ENCODE data around the gene MAN2B2. TPM values are rescaled to one million over a fixed set of nuclear protein-coding genes. Genes with fewer than 3 reads are reported as not detected.

MAN2B2 gene
- total and polyA plus RNA-seq, 7 experiments from 2014 or later = 10.5 to 56.2 (median 32.3) TPM

DNA sequence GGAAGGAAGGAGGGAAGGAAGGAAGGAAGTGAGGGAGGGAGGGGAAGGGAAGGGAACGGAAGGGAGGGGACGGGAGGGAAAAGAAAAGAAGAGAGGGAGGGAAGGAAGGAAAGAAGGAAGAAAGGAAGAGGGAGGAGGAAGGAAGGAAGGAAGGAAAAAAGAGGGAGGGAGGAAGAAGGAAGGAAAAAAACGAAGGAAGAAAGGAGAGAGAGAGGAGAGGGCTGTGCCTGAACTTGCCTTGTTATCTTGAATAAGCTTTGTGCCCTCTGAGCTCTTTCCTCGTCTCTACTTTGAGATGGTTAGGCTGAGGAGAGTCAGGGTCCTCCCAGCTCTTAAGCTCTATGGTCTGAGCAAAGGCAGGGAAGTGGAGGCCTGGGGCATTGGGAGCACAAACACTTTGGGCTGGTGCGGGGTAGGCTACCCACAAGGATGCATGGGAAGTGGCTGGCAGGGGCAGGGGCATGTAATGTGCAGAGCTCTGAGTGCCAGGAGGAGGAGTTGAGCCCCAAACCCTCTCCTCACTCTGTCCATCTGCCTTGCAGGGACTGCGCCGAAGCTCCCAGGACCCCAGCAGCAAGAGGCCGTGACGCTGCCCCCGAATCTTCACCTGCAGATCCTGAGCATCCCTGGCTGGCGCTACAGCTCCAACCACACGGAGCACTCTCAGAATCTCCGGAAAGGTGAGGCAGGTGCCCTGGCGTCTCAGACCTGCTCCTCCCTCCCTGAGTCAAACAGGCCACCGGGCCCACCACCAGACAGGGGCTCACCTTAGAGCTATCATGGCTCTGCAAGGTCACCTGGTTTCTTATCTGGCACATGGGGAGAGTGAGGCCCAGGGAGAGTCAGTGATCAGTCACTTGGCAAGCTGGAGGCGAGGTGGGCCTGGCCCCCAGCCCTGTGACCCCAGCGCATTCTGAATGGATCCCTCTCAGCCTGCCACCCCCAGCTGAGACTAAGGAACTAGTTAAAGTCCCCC lies 39.0 kb downstream of the MAN2B2 start:
- CTCF ChIA-PET = no interaction called here

DNA sequence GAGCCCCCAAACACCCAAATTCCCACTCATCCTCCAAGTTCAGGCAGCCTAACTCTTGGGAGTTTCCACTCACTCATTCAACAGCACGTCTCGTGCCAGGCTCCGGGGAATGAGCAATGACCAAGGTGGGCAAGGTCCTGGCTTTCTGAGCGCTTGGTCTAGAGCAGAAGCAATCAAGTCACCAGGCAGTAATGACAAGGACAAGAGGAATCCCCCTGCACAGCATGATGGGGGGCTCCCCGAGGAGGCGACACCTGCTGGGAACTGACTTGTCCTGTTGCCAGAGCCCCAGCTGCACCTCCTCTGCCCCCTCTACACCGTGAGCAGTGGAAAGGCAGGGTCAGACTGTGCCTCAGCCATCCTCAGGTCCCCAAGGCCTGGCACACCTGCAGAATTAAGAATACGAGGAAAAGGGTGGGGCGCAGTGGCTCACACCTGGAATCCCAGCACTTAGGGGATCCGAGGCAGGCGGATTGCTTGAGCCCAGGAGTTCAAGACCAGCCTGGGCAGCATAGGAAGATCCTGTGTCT lies 39.8 kb downstream of the MAN2B2 start:
- Histone ChIP-seq H3K27ac (ENCODE audit: low read depth, low read length) (no peak overlapping the region), H3K9me3 (ENCODE audit: control insufficient read depth in 2 of 3, low read length in 3 of 3) (no peaks in the 10 kb centered on the region), H3K4me3 (ENCODE audit: low read length) (no peak overlapping the region), H3K36me3 (ENCODE audit: control insufficient read depth in 2 of 3, insufficient read depth in 3 of 3, low read length in 3 of 3) (peaks cover 0 to 95% (median 12%) of the 10 kb centered on the region in 3 experiments), H3K27me3 (ENCODE audit: control insufficient read depth in 2 of 2, insufficient read depth in 2 of 2, low read length in 2 of 2) (no peaks in the 10 kb centered on the region), H3K4me1 (ENCODE audit: control insufficient read depth in 2 of 2, insufficient read depth in 2 of 2, low read length in 2 of 2) (no peaks in the 10 kb centered on the region)
- H3K27ac Mint-ChIP-seq = no peak overlapping the region
- ATAC-seq (no peak), DNase-seq (no peak)
- no peaks in the 10 kb centered on the region for H3K4me1 Mint-ChIP-seq
- ChIA-PET CTCF (no interaction called here), POLR2A (no interaction called here)
- H3K36me3 Mint-ChIP-seq = peaks cover 25 to 62% (median 38%) of the 10 kb centered on the region in 5 donors
- no peak overlapping the region for H3K4me3 Mint-ChIP-seq
- H3K9me3 Mint-ChIP-seq = peaks cover 0 to 4% (median 0%) of the 10 kb centered on the region in 11 donors
- intact Hi-C loops (cut with micrococcal nuclease) = no loop called here
- H3K27me3 Mint-ChIP-seq = no peaks in the 10 kb centered on the region

More for the DNA sequence above, 39.0 kb downstream of the MAN2B2 start:
- POLR2A ChIA-PET = no interaction called here
- H3K36me3 Mint-ChIP-seq = peaks cover 25 to 60% (median 38%) of the 10 kb centered on the region in 5 donors
- ATAC-seq (no peak), DNase-seq (no peak)
- Histone ChIP-seq H3K4me1 (ENCODE audit: control insufficient read depth in 2 of 2, insufficient read depth in 2 of 2, low read length in 2 of 2) (no peaks in the 10 kb centered on the region), H3K9me3 (ENCODE audit: control insufficient read depth in 2 of 3, low read length in 3 of 3) (no peaks in the 10 kb centered on the region), H3K36me3 (ENCODE audit: control insufficient read depth in 2 of 3, insufficient read depth in 3 of 3, low read length in 3 of 3) (peaks cover 0 to 95% (median 12%) of the 10 kb centered on the region in 3 experiments), H3K27me3 (ENCODE audit: control insufficient read depth in 2 of 2, insufficient read depth in 2 of 2, low read length in 2 of 2) (no peaks in the 10 kb centered on the region), H3K27ac (ENCODE audit: low read depth, low read length) (no peak overlapping the region), H3K4me3 (ENCODE audit: low read length) (no peak overlapping the region)
- intact Hi-C loops (cut with micrococcal nuclease) = no loop called here
- H3K9me3 Mint-ChIP-seq = peaks cover 0 to 4% (median 0%) of the 10 kb centered on the region in 11 donors
- peaks cover 0 to under 1% (median 0%) of the 10 kb centered on the region in 7 donors for H3K4me1 Mint-ChIP-seq
- no peak overlapping the region for H3K4me3 Mint-ChIP-seq
- H3K27ac Mint-ChIP-seq = peak overlapping the region in 1 of 9 donors; percentile 49
- H3K27me3 Mint-ChIP-seq = no peaks in the 10 kb centered on the region

DNA sequence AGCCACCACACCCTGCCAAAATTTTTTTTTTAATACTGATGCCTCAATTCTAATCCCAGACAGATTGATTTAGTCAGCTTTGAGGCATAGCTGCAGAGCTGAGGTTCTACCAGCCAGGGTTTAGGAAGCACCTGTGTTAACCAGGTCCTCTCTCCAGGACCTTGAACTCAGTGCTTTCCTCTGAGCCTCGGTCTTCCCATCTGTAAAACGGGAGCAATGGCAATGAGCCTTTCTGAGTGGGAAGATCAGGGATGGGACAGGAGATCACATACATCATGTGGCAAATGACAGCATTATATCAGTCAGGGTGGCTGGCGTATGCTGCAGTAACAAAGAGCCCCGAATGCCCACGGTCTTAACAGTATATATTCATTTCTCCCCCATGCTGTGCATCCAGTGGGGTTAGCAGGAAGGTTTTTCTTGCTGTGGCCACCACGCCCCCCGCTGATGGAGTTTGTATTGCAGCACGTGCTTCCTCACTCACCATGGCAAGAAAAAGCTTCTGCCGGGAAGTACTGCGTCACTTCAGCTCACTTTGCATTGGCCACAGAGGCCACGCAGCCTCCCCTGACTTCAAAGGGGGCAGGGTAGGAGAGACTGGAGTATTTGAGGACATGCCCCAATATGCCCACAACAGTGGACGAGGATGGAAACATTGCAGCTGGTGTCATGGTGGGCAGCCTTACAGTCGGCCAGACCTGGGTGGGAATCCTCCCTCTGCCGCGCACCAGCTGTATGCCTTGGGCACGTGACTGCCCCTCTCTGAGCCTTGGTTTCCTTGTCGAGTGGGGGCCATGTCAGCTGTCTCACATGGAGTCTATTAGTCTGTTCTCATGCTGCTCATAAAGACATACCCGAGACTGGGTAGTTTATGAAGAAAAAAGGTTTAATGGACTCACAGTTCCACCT lies 41.4 kb downstream of the MAN2B2 start:
- no peak overlapping the region for H3K4me3 Mint-ChIP-seq
- H3K27ac Mint-ChIP-seq = peak overlapping the region in 1 of 9 donors; percentile 20
- Histone ChIP-seq H3K27ac (ENCODE audit: low read depth, low read length) (no peak overlapping the region), H3K27me3 (ENCODE audit: control insufficient read depth in 2 of 2, insufficient read depth in 2 of 2, low read length in 2 of 2) (no peaks in the 10 kb centered on the region), H3K36me3 (ENCODE audit: control insufficient read depth in 2 of 3, insufficient read depth in 3 of 3, low read length in 3 of 3) (peaks cover 0 to 87% (median 7%) of the 10 kb centered on the region in 3 experiments), H3K4me1 (ENCODE audit: control insufficient read depth in 2 of 2, insufficient read depth in 2 of 2, low read length in 2 of 2) (no peaks in the 10 kb centered on the region), H3K9me3 (ENCODE audit: control insufficient read depth in 2 of 3, low read length in 3 of 3) (no peaks in the 10 kb centered on the region), H3K4me3 (ENCODE audit: low read length) (no peak overlapping the region)
- DNase-seq = no peak
- peaks cover 0 to 4% (median 0%) of the 10 kb centered on the region in 11 donors for H3K9me3 Mint-ChIP-seq
- no peaks in the 10 kb centered on the region for H3K4me1 Mint-ChIP-seq
- CTCF ChIA-PET = no interaction called here
- H3K27me3 Mint-ChIP-seq = no peaks in the 10 kb centered on the region
- ATAC-seq = no peak
- POLR2A ChIA-PET = no interaction called here
- peaks cover 24 to 64% (median 36%) of the 10 kb centered on the region in 5 donors for H3K36me3 Mint-ChIP-seq
- intact Hi-C loops (cut with micrococcal nuclease) = no loop called here

DNA sequence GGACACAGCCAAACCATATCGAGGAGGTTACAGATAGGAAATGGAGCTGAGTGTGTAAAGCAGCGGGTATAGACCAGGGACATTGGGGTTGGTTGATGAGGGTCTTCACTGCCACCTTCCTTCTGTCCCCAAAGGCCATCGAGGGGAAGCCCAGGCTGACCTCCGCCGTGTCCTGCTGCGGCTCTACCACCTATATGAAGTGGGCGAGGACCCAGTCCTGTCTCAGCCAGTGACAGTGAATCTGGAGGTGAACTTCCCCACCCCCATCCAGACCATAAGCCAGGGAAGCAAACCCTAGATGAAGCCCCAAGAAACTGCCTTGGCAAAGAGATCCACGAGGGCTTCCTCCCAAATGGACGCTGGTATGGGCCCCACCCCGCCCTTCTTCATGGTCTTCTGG lies 42.3 kb downstream of the MAN2B2 start:
- H3K36me3 ChIP-seq (ENCODE audit: control insufficient read depth in 2 of 3, insufficient read depth in 3 of 3, low read length in 3 of 3) = peaks cover 0 to 81% (median 7%) of the 10 kb centered on the region in 3 experiments
- intact Hi-C loops (cut with micrococcal nuclease) = no loop called here

DNA sequence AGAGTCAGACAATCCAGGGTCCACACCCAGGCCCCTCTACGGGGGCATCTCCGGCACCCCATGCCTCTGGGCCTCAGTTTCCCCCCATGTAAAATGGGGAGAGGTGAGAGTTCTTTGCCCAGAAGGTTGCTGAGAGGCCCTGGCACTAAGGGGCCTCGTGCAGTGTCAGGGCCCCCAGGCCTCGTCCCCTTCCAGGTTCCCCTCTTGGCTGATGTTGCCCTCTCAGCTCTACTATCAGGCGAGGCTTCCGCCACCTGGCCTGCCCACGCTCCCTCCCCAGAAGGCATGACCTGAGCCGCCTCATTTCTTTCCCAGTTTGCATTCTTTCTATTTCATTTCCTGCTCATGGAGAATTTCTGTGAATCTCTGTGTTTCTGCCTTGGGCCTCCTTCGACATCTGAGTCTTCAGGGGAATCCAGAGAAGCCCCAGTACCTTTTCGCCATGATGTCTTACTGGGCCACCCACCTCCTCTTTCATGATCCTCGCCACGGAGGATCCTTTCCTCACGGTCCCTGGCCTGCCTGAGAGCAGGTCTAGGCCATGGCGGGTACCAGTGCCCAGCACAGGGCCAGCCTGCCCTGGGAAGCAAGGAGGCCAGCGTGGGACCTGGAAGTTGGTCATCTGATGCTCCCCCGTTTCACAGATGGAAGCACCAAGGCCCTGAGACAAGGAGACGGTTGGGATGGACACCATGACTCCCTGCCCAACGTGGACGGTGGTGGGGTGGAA lies 43.6 kb downstream of the MAN2B2 start:
- Histone ChIP-seq H3K9me3 (ENCODE audit: control insufficient read depth in 2 of 3, low read length in 3 of 3) (no peaks in the 10 kb centered on the region), H3K36me3 (ENCODE audit: control insufficient read depth in 2 of 3, insufficient read depth in 3 of 3, low read length in 3 of 3) (peaks cover 0 to 73% (median 7%) of the 10 kb centered on the region in 3 experiments), H3K4me3 (ENCODE audit: low read length) (no peak overlapping the region), H3K27ac (ENCODE audit: low read depth, low read length) (no peak overlapping the region), H3K27me3 (ENCODE audit: control insufficient read depth in 2 of 2, insufficient read depth in 2 of 2, low read length in 2 of 2) (no peaks in the 10 kb centered on the region), H3K4me1 (ENCODE audit: control insufficient read depth in 2 of 2, insufficient read depth in 2 of 2, low read length in 2 of 2) (no peaks in the 10 kb centered on the region)
- H3K9me3 Mint-ChIP-seq = peaks cover 0 to 4% (median 0%) of the 10 kb centered on the region in 11 donors
- peak overlapping the region in 4 of 9 donors; percentile 3 to 65 (median 52) for H3K27ac Mint-ChIP-seq
- H3K4me3 Mint-ChIP-seq = no peak overlapping the region
- no peaks in the 10 kb centered on the region for H3K4me1 Mint-ChIP-seq
- intact Hi-C loops (cut with micrococcal nuclease) = no loop called here
- H3K36me3 Mint-ChIP-seq = peaks cover 19 to 56% (median 32%) of the 10 kb centered on the region in 5 donors
- no peaks in the 10 kb centered on the region for H3K27me3 Mint-ChIP-seq
- ATAC-seq (no peak), DNase-seq (no peak)
- ChIA-PET POLR2A (no interaction called here), CTCF (interaction anchor here (0.6 kb wide), 1 partner anchor 38 kb away, joined by 3 read pairs; no protein-coding TSS in a partner anchor)

More for the DNA sequence above, 42.3 kb downstream of the MAN2B2 start:
- DNase-seq = no peak
- CTCF ChIA-PET = no interaction called here
- Histone ChIP-seq H3K27me3 (ENCODE audit: control insufficient read depth in 2 of 2, insufficient read depth in 2 of 2, low read length in 2 of 2) (no peaks in the 10 kb centered on the region), H3K9me3 (ENCODE audit: control insufficient read depth in 2 of 3, low read length in 3 of 3) (no peaks in the 10 kb centered on the region), H3K4me1 (ENCODE audit: control insufficient read depth in 2 of 2, insufficient read depth in 2 of 2, low read length in 2 of 2) (no peaks in the 10 kb centered on the region), H3K4me3 (ENCODE audit: low read length) (no peak overlapping the region), H3K27ac (ENCODE audit: low read depth, low read length) (no peak overlapping the region)
- Mint-ChIP-seq H3K36me3 (peaks cover 19 to 63% (median 34%) of the 10 kb centered on the region in 5 donors), H3K27ac (peak overlapping the region in 2 of 9 donors; percentile 20 to 66), H3K27me3 (no peaks in the 10 kb centered on the region), H3K4me3 (no peak overlapping the region), H3K9me3 (peaks cover 0 to 4% (median 0%) of the 10 kb centered on the region in 11 donors), H3K4me1 (no peaks in the 10 kb centered on the region)
- ATAC-seq = no peak
- POLR2A ChIA-PET = no interaction called here

DNA sequence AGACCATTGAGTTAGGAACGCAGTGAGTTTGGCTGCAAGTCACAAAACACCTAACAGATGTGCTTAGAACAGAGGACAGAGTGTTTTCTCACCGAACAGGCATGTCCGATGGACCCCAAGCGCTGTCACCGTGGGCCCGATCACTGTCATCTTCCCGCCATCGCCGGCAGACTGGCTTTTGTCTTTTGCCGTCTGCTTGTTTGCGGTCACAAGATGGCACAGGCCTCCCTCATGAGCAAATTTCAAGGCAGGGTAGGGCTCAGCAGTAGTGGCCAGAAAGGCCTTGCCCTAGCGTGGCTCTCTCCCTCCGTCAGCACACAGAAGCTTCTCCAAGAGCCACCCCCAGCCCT lies 44.1 kb downstream of the MAN2B2 start:
- Mint-ChIP-seq H3K36me3 (peaks cover 19 to 52% (median 28%) of the 10 kb centered on the region in 5 donors), H3K27me3 (no peaks in the 10 kb centered on the region), H3K9me3 (peaks cover 0 to 4% (median 0%) of the 10 kb centered on the region in 11 donors), H3K4me1 (no peaks in the 10 kb centered on the region), H3K27ac (no peak overlapping the region), H3K4me3 (no peak overlapping the region)
- Histone ChIP-seq H3K36me3 (ENCODE audit: control insufficient read depth in 2 of 3, insufficient read depth in 3 of 3, low read length in 3 of 3) (peaks cover 0 to 67% (median 7%) of the 10 kb centered on the region in 3 experiments), H3K9me3 (ENCODE audit: control insufficient read depth in 2 of 3, low read length in 3 of 3) (no peaks in the 10 kb centered on the region), H3K27me3 (ENCODE audit: control insufficient read depth in 2 of 2, insufficient read depth in 2 of 2, low read length in 2 of 2) (no peaks in the 10 kb centered on the region), H3K4me3 (ENCODE audit: low read length) (no peak overlapping the region), H3K27ac (ENCODE audit: low read depth, low read length) (no peak overlapping the region), H3K4me1 (ENCODE audit: control insufficient read depth in 2 of 2, insufficient read depth in 2 of 2, low read length in 2 of 2) (no peaks in the 10 kb centered on the region)
- DNase-seq (no peak), ATAC-seq (no peak)
- CTCF ChIA-PET = no interaction called here
- intact Hi-C loops (cut with micrococcal nuclease) = no loop called here
- POLR2A ChIA-PET = interaction anchor here (0.5 to 1.6 kb wide), 2 partner anchors 21 to 1334 kb away, joined by 4 to 5 read pairs; partner anchors contain the start of gene MRFAP1

Measured in naive thymus-derived CD4-positive, alpha-beta T cell (primary cell).